MM.1S (cell line): ENCODE measurements around the gene MAP2K7.

Experiments
- DNase-seq: peaks from one replicate; pipeline ENCODE4 v3.0.0-alpha.2; 2015
- H2AFZ ChIP-seq: fragments of 300-600 bp; sonication (generic); 2 replicates; pipeline ENCODE4 v1.6.0; 2016; ENCODE audit warnings: antibody characterized with exemption, low read length
- H3F3A ChIP-seq: fragments of 300-600 bp; sonication (generic); 2 replicates; pipeline ENCODE4 v1.6.1; 2016; ENCODE audit warnings: mild to moderate bottlenecking, antibody characterized with exemption, low read length, moderate library complexity, mixed read lengths; ENCODE audit not compliant: insufficient read depth
- H3K27ac ChIP-seq: fragments of 300-600 bp; sonication (generic); 2 replicates; pipeline ENCODE4 v1.5.1; 2016; ENCODE audit warnings: mild to moderate bottlenecking, low read length
- H3K27me3 ChIP-seq: fragments of 300-600 bp; sonication (generic); replicated peaks from 2 replicates; pipeline ENCODE4 v1.6.0; 2016; ENCODE audit warnings: low read length; ENCODE audit not compliant: insufficient read depth
- H3K36me3 ChIP-seq: fragments of 300-600 bp; sonication (generic); replicated peaks from 2 replicates; pipeline ENCODE4 v1.6.1; 2016; ENCODE audit warnings: mild to moderate bottlenecking, low read length, mixed read lengths; ENCODE audit not compliant: insufficient read depth
- H3K4me1 ChIP-seq: fragments of 300-600 bp; sonication (generic); 2 replicates; pipeline ENCODE4 v1.6.1; 2016; ENCODE audit warnings: low read length, mixed read lengths
- H3K4me2 ChIP-seq: fragments of 300-600 bp; sonication (generic); 2 replicates; pipeline ENCODE4 v1.6.0; 2016; ENCODE audit warnings: low read depth, low read length
- H3K4me3 ChIP-seq: fragments of 300-600 bp; sonication (generic); 2 replicates; pipeline ENCODE4 v1.5.1; 2016; ENCODE audit warnings: low read length, mixed read lengths
- H3K79me2 ChIP-seq: fragments of 300-600 bp; sonication (generic); 2 replicates; pipeline ENCODE4 v1.6.1; 2016; ENCODE audit warnings: mixed run types, low read length, mixed read lengths
- H3K9ac ChIP-seq: fragments of 300-600 bp; sonication (generic); 2 replicates; pipeline ENCODE4 v1.6.1; 2016; ENCODE audit warnings: low read length, mixed read lengths
- H3K9me2 ChIP-seq: fragments of 300-600 bp; sonication (generic); replicated peaks from 2 replicates; pipeline ENCODE4 v1.6.1; 2016; ENCODE audit warnings: mild to moderate bottlenecking, low read length, mixed read lengths; ENCODE audit not compliant: insufficient read depth
- H3K9me3 ChIP-seq: fragments of 300-600 bp; sonication (generic); replicated peaks from 2 replicates; pipeline ENCODE4 v1.6.1; 2016; ENCODE audit warnings: mild to moderate bottlenecking, low read length, mixed read lengths; ENCODE audit not compliant: insufficient read depth
- H4K20me1 ChIP-seq: fragments of 300-600 bp; sonication (generic); 2 replicates; pipeline ENCODE4 v1.6.1; 2016; ENCODE audit warnings: mild to moderate bottlenecking, low read length, moderate library complexity, mixed read lengths; ENCODE audit not compliant: insufficient read depth
- EZH2 ChIP-seq: fragments of 300-600 bp; sonication (generic); optimal IDR thresholded peaks from 2 replicates; pipeline ENCODE3; 2017; ENCODE audit warnings: low read depth, mild to moderate bottlenecking, antibody characterized with exemption, low read length, mixed read lengths
- EZH2phosphoT487 ChIP-seq: fragments of 300-600 bp; sonication (generic); IDR thresholded peaks from 2 replicates; pipeline ENCODE4 v1.6.1; 2018; ENCODE audit warnings: antibody characterized with exemption, low read length
- TF ChIP-seq, protein P1 (sequence below): fragments of 300-600 bp; sonication (generic); IDR thresholded peaks from 2 replicates; pipeline ENCODE4 v1.5.1; 2016; ENCODE audit warnings: antibody characterized with exemption, low read length, mixed read lengths

The MAP2K7 gene

GRCh38 chr19:7919610-7920518 is 16.2 kb downstream of the MAP2K7 start, which contains the start of gene SNAPC2:
SNAPC2 (plus strand) TSS chr19:7920338; CDS start chr19:7920367, 29 bp downstream.
- Histone ChIP-seq H3K9ac (peak within 1 kb of the TSS; percentile 72; the same call in 1 of the 2 replicates), H3K36me3 (no peaks in the 10 kb centered on the region), H4K20me1 (0 out of 2 replicates have a peak, but pooled peaks cover 7% of the 10 kb centered on the region), H3K9me2 (no peaks in the 10 kb centered on the region), H3F3A (peaks cover 18% of the 10 kb centered on the region), H2AFZ (peak within 1 kb of the TSS; percentile 98), H3K4me1 (peaks cover 10% of the 10 kb centered on the region; the same call in 1 of the 2 replicates), H3K27me3 (peaks cover 30% of the 10 kb centered on the region), H3K4me3 (peak within 1 kb of the TSS; percentile 76), H3K9me3 (no peaks in the 10 kb centered on the region), H3K4me2 (peak within 1 kb of the TSS; percentile 98), H3K27ac (peak within 1 kb of the TSS; percentile 71; the same call in 1 of the 2 replicates), H3K79me2 (no peaks in the 10 kb centered on the region)
- TF ChIP-seq, protein P1, sequence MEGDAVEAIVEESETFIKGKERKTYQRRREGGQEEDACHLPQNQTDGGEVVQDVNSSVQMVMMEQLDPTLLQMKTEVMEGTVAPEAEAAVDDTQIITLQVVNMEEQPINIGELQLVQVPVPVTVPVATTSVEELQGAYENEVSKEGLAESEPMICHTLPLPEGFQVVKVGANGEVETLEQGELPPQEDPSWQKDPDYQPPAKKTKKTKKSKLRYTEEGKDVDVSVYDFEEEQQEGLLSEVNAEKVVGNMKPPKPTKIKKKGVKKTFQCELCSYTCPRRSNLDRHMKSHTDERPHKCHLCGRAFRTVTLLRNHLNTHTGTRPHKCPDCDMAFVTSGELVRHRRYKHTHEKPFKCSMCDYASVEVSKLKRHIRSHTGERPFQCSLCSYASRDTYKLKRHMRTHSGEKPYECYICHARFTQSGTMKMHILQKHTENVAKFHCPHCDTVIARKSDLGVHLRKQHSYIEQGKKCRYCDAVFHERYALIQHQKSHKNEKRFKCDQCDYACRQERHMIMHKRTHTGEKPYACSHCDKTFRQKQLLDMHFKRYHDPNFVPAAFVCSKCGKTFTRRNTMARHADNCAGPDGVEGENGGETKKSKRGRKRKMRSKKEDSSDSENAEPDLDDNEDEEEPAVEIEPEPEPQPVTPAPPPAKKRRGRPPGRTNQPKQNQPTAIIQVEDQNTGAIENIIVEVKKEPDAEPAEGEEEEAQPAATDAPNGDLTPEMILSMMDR, result no peak
- TF ChIP-seq EZH2phosphoT487 (no peak), EZH2 (no peak)
- DNase-seq, result peak; percentile 96

- Histone ChIP-seq H3K79me2 (no peaks in the 10 kb centered on the region), H3K4me2 (peak overlapping the region; percentile 98), H3K4me3 (peak overlapping the region; percentile 76), H3K9me3 (no peaks in the 10 kb centered on the region), H3K4me1 (peaks cover 10% of the 10 kb centered on the region; the same call in 1 of the 2 replicates), H2AFZ (peak overlapping the region; percentile 98), H3F3A (peaks cover 13% of the 10 kb centered on the region), H3K27ac (peak overlapping the region; percentile 71; the same call in 1 of the 2 replicates), H4K20me1 (0 out of 2 replicates have a peak, but pooled peaks cover 7% of the 10 kb centered on the region), H3K9me2 (no peaks in the 10 kb centered on the region), H3K36me3 (no peaks in the 10 kb centered on the region), H3K27me3 (peaks cover 26% of the 10 kb centered on the region), H3K9ac (peak overlapping the region; percentile 72; the same call in 1 of the 2 replicates)
- no peak for TF ChIP-seq EZH2
- no peak for TF ChIP-seq EZH2phosphoT487
- TF ChIP-seq, protein P1, result no peak
- DNase-seq, result peak; percentile 98
These were observed 17.0 kb downstream of the MAP2K7 start for GRCh38 chr19:7920519-7921301.

- no peak for DNase-seq
- Histone ChIP-seq H3K79me2 (no peaks in the 10 kb centered on the region), H2AFZ (peak overlapping the region; percentile 60), H3K36me3 (no peaks in the 10 kb centered on the region), H3K27me3 (peaks cover 18% of the 10 kb centered on the region), H3K27ac (peak overlapping the region; percentile 31; the same call in 1 of the 2 replicates), H3K4me2 (peak overlapping the region; percentile 94), H3K9me2 (no peaks in the 10 kb centered on the region), H3K4me1 (0 out of 2 replicates have a peak, but pooled peaks cover 6% of the 10 kb centered on the region), H3K9me3 (no peaks in the 10 kb centered on the region), H3K4me3 (peak overlapping the region; percentile 66), H4K20me1 (peaks cover 10% of the 10 kb centered on the region; the same call in 1 of the 2 replicates), H3F3A (peaks cover 13% of the 10 kb centered on the region), H3K9ac (peak overlapping the region; percentile 44; the same call in 1 of the 2 replicates)
- TF ChIP-seq EZH2phosphoT487 (no peak), EZH2 (no peak)
- TF ChIP-seq, protein P1, result no peak
These were observed 17.8 kb downstream of the MAP2K7 start for GRCh38 chr19:7921302-7921966.
